Measurements from ENCODE around the gene FABP3.

The FABP3 gene

GRCh38 chr1:31372051-31372450 is 825 bp downstream of the FABP3 start:
- DNase-seq (ENCODE audit: low read depth in 2 of 2) = no peak

GRCh38 chr1:31371121-31371959 is 1.5 kb downstream of the FABP3 start:
- DNase-seq (ENCODE audit: low read depth in 2 of 2) = no peak

GRCh38 chr1:31370565-31370964 is 2.3 kb downstream of the FABP3 start:
- DNase-seq (ENCODE audit: low read depth in 2 of 2) = no peak

- DNase-seq (ENCODE audit: low read depth in 2 of 2) = no peak
These were observed 2.9 kb downstream of the FABP3 start for GRCh38 chr1:31370021-31370420.

- DNase-seq (ENCODE audit: low read depth in 2 of 2) = no peak
These were observed 4.2 kb downstream of the FABP3 start for GRCh38 chr1:31368611-31369107.

GRCh38 chr1:31366796-31367195 is 6.1 kb downstream of the FABP3 start:
- no peak for DNase-seq (ENCODE audit: low read depth in 2 of 2)

- no peak for DNase-seq (ENCODE audit: low read depth in 2 of 2)
These were observed 8.2 kb downstream of the FABP3 start for GRCh38 chr1:31364561-31365250.

GRCh38 chr1:31362032-31362431 is 10.8 kb downstream of the FABP3 start:
- no peak for DNase-seq (ENCODE audit: low read depth in 2 of 2)

GRCh38 chr1:31361607-31362006 is 11.3 kb downstream of the FABP3 start:
- no peak for DNase-seq (ENCODE audit: low read depth in 2 of 2)

- no peak for DNase-seq (ENCODE audit: low read depth in 2 of 2)
These were observed 16.4 kb downstream of the FABP3 start for GRCh38 chr1:31356427-31356826.

- no peak for DNase-seq (ENCODE audit: low read depth in 2 of 2)
These were observed 18.6 kb downstream of the FABP3 start for GRCh38 chr1:31354283-31354682.

- no peak for DNase-seq (ENCODE audit: low read depth in 2 of 2)
These were observed 24.4 kb downstream of the FABP3 start for GRCh38 chr1:31348449-31348848.

- DNase-seq (ENCODE audit: low read depth in 2 of 2) = no peak
These were observed 26.1 kb downstream of the FABP3 start for GRCh38 chr1:31346785-31347184.

- DNase-seq (ENCODE audit: low read depth in 2 of 2) = no peak
These were observed 27.2 kb downstream of the FABP3 start for GRCh38 chr1:31345635-31346034.

GRCh38 chr1:31344503-31344902 is 28.4 kb downstream of the FABP3 start:
- DNase-seq (ENCODE audit: low read depth in 2 of 2) = no peak

GRCh38 chr1:31336687-31337467 is 36.0 kb downstream of the FABP3 start:
- DNase-seq (ENCODE audit: low read depth in 2 of 2) = no peak

- DNase-seq (ENCODE audit: low read depth in 2 of 2) = no peak
These were observed 37.9 kb downstream of the FABP3 start for GRCh38 chr1:31335007-31335406.

- no peak for DNase-seq (ENCODE audit: low read depth in 2 of 2)
These were observed 45.5 kb downstream of the FABP3 start for GRCh38 chr1:31327381-31327780.

- DNase-seq (ENCODE audit: low read depth in 2 of 2) = no peak
These were observed 46.4 kb downstream of the FABP3 start for GRCh38 chr1:31326461-31326860.

GRCh38 chr1:31324992-31325391 is 47.9 kb downstream of the FABP3 start:
- no peak for DNase-seq (ENCODE audit: low read depth in 2 of 2)

GRCh38 chr1:31324093-31324492 is 48.8 kb downstream of the FABP3 start:
- no peak for DNase-seq (ENCODE audit: low read depth in 2 of 2)

- DNase-seq (ENCODE audit: low read depth in 2 of 2) = no peak
These were observed 54.7 kb downstream of the FABP3 start for GRCh38 chr1:31318146-31318545.
